NCI-H1105 treated with DMSO at 0.1 percent for 48 hours (cell line): ENCODE results near the gene NCF4.

Experiments used
- DNase-seq: peaks from one replicate; lab custom pipeline; 2025; lab: John Stamatoyannopoulos, UW

Gene NCF4

DNA sequence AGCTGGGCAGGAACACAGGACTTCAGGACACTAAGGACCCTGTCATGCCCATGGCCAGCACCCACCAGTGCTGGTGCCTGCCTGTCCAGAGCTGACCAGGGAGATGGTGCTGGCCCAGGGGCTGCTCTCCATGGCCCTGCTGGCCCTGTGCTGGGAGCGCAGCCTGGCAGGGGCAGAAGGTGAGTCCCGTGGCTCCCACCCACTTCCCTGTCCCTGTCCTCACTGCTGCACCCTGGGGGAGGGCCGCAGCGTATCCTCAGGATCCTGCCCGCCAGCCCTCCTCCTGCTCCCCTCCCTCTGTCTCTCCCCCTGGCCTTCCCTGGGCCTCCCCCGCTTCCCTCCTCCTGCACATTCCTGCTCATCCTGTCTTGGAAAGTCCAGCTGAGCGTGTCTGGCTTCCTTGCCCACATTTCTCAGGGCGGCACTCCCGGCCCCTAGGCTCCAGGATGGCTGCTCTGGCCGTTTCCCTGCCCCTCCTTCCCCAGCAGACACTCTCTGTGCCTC, 61.4 kb downstream of the NCF4 start:
- no peak for DNase-seq

DNA sequence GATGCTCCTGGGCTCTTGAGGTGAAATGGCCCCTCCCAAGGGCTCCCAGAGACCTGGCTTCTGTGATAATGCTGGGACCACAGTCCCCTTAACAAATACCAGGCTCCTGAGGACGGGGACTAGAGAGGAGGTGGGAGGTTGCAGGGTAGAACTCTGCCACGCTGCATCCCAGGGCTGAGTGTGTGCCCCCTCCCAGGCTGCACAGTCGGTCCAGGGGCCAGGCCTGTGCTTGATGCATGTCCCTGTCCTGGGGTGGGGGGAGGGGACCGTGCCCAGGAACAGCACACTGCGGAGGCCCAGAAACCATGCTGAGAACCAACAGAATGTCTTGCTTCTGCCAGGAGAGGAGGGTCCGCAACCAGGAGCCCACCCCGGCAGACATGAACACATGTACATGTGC, 61.9 kb downstream of the NCF4 start:
- DNase-seq: no peak

DNA sequence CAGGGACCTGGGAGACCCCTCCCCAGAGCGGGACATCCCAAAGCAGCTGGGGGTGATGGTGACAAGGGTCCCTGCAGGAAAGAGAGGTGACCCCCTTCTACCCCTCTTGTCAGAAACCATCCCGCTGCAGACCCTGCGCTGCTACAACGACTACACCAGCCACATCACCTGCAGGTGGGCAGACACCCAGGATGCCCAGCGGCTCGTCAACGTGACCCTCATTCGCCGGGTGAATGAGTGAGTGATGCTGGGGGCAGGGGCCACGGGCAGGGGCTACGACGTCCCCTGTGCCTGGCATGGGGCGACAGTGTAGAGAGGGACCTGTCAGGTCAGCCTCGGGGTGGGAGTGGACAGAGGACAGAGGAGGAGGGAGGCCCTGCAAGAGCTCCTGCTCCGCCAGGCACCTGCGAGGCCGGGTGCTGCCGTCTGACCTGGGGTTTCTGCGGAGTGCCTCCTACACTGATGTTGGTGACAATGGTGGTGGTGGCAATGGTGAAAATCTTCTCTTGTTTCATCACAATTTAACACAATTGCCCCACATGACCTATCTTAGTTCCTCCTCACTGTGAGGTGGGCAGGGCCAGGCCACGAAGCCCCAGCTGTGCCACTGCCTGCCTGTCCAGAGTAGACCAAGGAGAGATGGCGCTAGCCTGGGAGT, 62.5 kb downstream of the NCF4 start:
- no peak for DNase-seq

DNA sequence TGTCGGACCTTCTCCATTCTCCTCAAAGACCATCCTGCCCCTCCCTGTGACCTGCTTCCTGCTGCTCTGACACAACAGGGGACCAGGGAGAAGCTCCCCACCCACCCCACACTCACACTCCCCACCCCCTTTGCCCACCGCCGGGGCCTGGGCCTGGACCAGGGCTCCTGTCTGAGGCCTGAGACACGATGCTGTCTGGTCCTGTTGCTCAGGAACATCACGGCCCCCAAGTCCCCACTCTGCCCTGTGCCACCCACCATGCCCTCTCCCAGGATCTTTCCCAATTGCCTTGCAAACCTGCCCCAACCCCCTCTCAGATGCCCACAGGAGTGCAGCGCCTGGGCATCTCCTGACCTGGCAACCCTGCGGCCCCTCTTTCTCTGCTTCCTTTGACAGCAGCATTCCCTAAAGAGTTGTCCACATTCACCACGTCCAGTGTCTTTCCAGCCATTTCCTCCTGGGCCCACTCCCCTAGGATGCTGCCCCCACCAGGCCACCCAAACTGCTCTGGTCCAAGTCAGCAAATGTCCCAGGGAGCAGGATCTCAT, 63.4 kb downstream of the NCF4 start:
- DNase-seq: no peak

DNA sequence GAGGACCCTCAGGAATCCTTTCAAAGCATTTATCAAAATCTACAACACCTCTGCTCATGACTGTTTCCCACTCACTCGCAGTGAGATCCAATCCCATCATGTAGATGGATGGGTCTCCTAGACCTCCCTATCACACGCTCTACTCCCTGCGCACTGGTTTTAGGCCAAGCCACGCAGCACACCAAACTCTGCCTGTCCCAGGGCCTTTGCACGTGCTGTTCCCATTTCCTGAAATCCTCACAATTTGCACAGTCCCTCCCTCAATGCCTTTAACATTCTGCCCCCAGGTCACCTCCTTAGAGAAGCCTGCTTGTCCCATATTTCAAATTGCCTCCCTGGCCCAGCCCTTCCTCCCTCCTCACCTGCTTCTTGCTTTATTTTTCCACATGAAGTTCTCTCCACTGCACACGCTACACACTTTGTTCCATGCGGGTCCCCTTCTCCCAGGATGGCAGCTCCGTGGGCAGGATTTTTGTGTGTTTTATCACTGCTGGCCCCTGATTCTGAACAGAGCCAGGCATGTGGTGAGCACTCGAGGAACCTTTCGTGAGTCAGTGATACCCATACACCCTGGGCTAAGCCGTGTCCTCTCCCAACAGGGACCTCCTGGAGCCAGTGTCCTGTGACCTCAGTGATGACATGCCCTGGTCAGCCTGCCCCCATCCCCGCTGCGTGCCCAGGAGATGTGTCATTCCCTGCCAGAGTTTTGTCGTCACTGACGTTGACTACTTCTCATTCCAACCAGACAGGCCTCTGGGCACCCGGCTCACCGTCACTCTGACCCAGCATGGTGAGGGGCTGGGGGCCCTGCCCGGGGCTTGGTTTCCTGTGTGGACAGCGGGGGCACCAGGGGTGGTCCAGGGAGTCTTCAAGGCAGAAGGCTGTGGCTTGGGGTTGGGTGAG, 64.8 kb downstream of the NCF4 start:
- DNase-seq: no peak

DNA sequence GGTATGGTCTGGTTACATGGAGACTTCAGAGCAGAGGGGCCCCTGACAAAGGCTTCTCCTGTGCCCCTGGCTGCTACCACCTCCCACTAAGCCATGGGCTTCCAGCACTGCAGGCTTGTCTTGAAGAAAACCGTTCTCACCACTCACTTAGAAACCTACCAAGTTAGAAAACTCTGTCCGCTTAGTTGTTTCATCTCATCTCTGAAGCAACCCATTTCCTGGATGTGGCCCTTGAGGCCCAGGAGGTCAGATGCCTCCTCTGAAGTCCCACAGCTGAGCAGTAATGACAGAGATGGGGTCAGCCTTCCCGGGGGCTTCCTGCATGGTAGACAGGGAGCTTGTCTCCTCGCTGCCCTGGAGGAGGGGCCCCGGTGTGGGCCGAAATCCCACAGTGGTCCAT, 65.5 kb downstream of the NCF4 start:
- DNase-seq: no peak

DNA sequence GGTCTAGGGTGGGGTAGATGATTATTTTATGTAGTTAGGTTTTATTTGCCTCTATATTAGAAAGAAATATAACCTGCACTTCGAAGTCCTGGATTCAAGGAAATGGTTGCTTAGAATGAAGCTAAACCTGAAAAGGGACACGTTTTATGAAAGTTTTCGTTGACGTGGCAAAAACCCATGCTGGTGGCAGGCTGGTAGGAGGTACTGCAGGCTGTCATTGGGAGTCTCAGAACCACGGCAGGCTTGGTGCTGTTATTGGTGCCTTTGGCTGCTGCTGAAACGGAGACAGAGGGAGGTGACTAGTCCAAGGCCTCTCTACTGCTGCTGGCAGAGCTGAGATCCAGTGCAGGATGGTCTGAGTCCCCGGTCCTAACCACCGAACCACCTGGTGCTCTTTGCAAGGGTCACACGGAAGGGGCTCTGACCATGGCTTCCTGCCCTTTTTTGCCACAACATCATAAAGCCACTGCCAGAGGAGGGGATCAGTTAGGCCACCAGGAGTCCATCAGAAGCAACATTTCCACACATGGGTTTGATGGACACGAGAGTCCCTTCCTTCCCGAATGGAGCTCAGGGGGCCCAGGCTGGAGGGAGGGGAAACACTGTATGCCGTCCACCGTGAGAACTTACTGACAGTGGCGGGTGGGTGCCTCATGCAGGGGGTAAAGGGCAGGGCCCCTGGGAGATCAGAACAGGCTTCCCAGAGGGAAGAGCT, 66.1 kb downstream of the NCF4 start:
- DNase-seq: no peak
